IPS-20b (cell line): ENCODE results near the gene DACT3.
A peak's percentile ranks its signal among the peaks of the same experiment; 100 is the strongest.

Experiments used
- H3K27ac ChIP-seq: one replicate; pipeline ENCODE4 v1.5.1; 2013; ENCODE audit warnings: low read length
- H3K27me3 ChIP-seq: 2 replicates; pipeline ENCODE4 v1.6.1; 2013; ENCODE audit warnings: mild to moderate bottlenecking, low read length, inconsistent platforms; ENCODE audit not compliant: insufficient read depth
- H3K36me3 ChIP-seq: 2 replicates; pipeline ENCODE4 v1.6.1; 2013; ENCODE audit warnings: low read depth, mild to moderate bottlenecking, inconsistent platforms, low read length, moderate library complexity; ENCODE audit not compliant: insufficient read depth
- H3K4me1 ChIP-seq: 2 replicates; pipeline ENCODE4 v1.6.1; 2013; ENCODE audit warnings: mild to moderate bottlenecking, control low read depth, inconsistent platforms, low read length, moderate library complexity; ENCODE audit not compliant: insufficient read depth
- H3K4me3 ChIP-seq: 2 replicates; pipeline ENCODE4 v1.5.1; 2013; ENCODE audit warnings: mild to moderate bottlenecking, low read length, inconsistent platforms
- H3K9ac ChIP-seq: 2 replicates; pipeline ENCODE4 v1.6.1; 2013; ENCODE audit warnings: low read depth, mild to moderate bottlenecking, inconsistent platforms, low read length, moderate library complexity
- H3K9me3 ChIP-seq: 2 replicates; pipeline ENCODE4 v1.6.1; 2013; ENCODE audit warnings: mild to moderate bottlenecking, low read depth, low read length, inconsistent platforms; ENCODE audit not compliant: insufficient read depth

Gene DACT3

GRCh38 chr19:46608178-46608577 lies 52.8 kb downstream of the DACT3 start:
- Histone ChIP-seq H3K4me1 (peaks cover 4% of the 10 kb centered on the region; the same call in 1 of the 2 replicates), H3K4me3 (no peak overlapping the region), H3K27me3 (no peaks in the 10 kb centered on the region), H3K36me3 (peaks cover 52% of the 10 kb centered on the region), H3K9ac (no peak overlapping the region), H3K27ac (no peak overlapping the region), H3K9me3 (no peaks in the 10 kb centered on the region)

GRCh38 chr19:46607448-46607841 lies 53.5 kb downstream of the DACT3 start:
- peaks cover 11% of the 10 kb centered on the region for H3K4me1 ChIP-seq
- peaks cover 58% of the 10 kb centered on the region for H3K36me3 ChIP-seq
- no peak overlapping the region for H3K27ac ChIP-seq
- no peaks in the 10 kb centered on the region for H3K27me3 ChIP-seq
- H3K9me3 ChIP-seq = no peaks in the 10 kb centered on the region
- no peak overlapping the region for H3K4me3 ChIP-seq
- H3K9ac ChIP-seq = no peak overlapping the region

- peaks cover 12% of the 10 kb centered on the region for H3K4me1 ChIP-seq
- no peak overlapping the region for H3K4me3 ChIP-seq
- no peaks in the 10 kb centered on the region for H3K27me3 ChIP-seq
- no peak overlapping the region for H3K27ac ChIP-seq
- H3K9ac ChIP-seq = no peak overlapping the region
- H3K9me3 ChIP-seq = no peaks in the 10 kb centered on the region
- H3K36me3 ChIP-seq = peaks cover 58% of the 10 kb centered on the region
Measured at GRCh38 chr19:46606681-46607447, 54.1 kb downstream of the DACT3 start.

GRCh38 chr19:46606019-46606418 lies 55.0 kb downstream of the DACT3 start:
- H3K36me3 ChIP-seq = peaks cover 58% of the 10 kb centered on the region
- no peak overlapping the region for H3K4me3 ChIP-seq
- H3K27me3 ChIP-seq = no peaks in the 10 kb centered on the region
- peaks cover 12% of the 10 kb centered on the region for H3K4me1 ChIP-seq
- no peaks in the 10 kb centered on the region for H3K9me3 ChIP-seq
- no peak overlapping the region for H3K9ac ChIP-seq
- no peak overlapping the region for H3K27ac ChIP-seq

GRCh38 chr19:46605356-46605821 lies 55.6 kb downstream of the DACT3 start:
- H3K27ac ChIP-seq = no peak overlapping the region
- no peak overlapping the region for H3K9ac ChIP-seq
- H3K27me3 ChIP-seq = no peaks in the 10 kb centered on the region
- no peak overlapping the region for H3K4me3 ChIP-seq
- peaks cover 12% of the 10 kb centered on the region for H3K4me1 ChIP-seq
- H3K9me3 ChIP-seq = no peaks in the 10 kb centered on the region
- H3K36me3 ChIP-seq = peaks cover 58% of the 10 kb centered on the region

- H3K9ac ChIP-seq = no peak overlapping the region
- H3K36me3 ChIP-seq = peaks cover 55% of the 10 kb centered on the region
- peaks cover 12% of the 10 kb centered on the region for H3K4me1 ChIP-seq
Measured at GRCh38 chr19:46604781-46605355, 56.1 kb downstream of the DACT3 start.

GRCh38 chr19:46603752-46604231 lies 57.2 kb downstream of the DACT3 start:
- Histone ChIP-seq H3K27me3 (no peaks in the 10 kb centered on the region), H3K9me3 (no peaks in the 10 kb centered on the region), H3K27ac (no peak overlapping the region), H3K4me3 (no peak overlapping the region), H3K4me1 (peaks cover 12% of the 10 kb centered on the region), H3K9ac (peak overlapping the region; percentile 97; the same call in 1 of the 2 replicates), H3K36me3 (peaks cover 44% of the 10 kb centered on the region)

More at GRCh38 chr19:46604781-46605355, 56.1 kb downstream of the DACT3 start:
- H3K9me3 ChIP-seq = no peaks in the 10 kb centered on the region
- H3K27ac ChIP-seq = no peak overlapping the region
- no peaks in the 10 kb centered on the region for H3K27me3 ChIP-seq
- no peak overlapping the region for H3K4me3 ChIP-seq

GRCh38 chr19:46603195-46603637 lies 57.8 kb downstream of the DACT3 start:
- H3K27ac ChIP-seq = no peak overlapping the region

GRCh38 chr19:46602392-46603194 lies 58.4 kb downstream of the DACT3 start:
- H3K27me3 ChIP-seq = no peaks in the 10 kb centered on the region
- H3K9me3 ChIP-seq = no peaks in the 10 kb centered on the region
- peak overlapping the region; percentile 97 for H3K9ac ChIP-seq
- peaks cover 32% of the 10 kb centered on the region for H3K36me3 ChIP-seq
- peak overlapping the region; percentile 99 for H3K4me3 ChIP-seq
- H3K4me1 ChIP-seq = peaks cover 12% of the 10 kb centered on the region
- H3K27ac ChIP-seq = no peak overlapping the region

More at GRCh38 chr19:46603195-46603637, 57.8 kb downstream of the DACT3 start:
- H3K9me3 ChIP-seq = no peaks in the 10 kb centered on the region
- peak overlapping the region; percentile 97; the same call in 1 of the 2 replicates for H3K9ac ChIP-seq
- no peaks in the 10 kb centered on the region for H3K27me3 ChIP-seq
- peaks cover 12% of the 10 kb centered on the region for H3K4me1 ChIP-seq
- H3K4me3 ChIP-seq = peak overlapping the region; percentile 99; the same call in 1 of the 2 replicates
- peaks cover 38% of the 10 kb centered on the region for H3K36me3 ChIP-seq

GRCh38 chr19:46601318-46602224 lies 59.4 kb downstream of the DACT3 start, which contains the start of gene CALM3:
CALM3 (plus strand) TSS chr19:46601330; CDS start chr19:46601435, 105 bp downstream.
- H3K27me3 ChIP-seq = no peaks in the 10 kb centered on the region
- peak within 1 kb of the TSS; percentile 99 for H3K9ac ChIP-seq
- peaks cover 22% of the 10 kb centered on the region for H3K36me3 ChIP-seq
- H3K4me1 ChIP-seq = peaks cover 12% of the 10 kb centered on the region
- H3K27ac ChIP-seq = peak within 1 kb of the TSS; percentile 96
- peak within 1 kb of the TSS; percentile 99 for H3K4me3 ChIP-seq
- H3K9me3 ChIP-seq = no peaks in the 10 kb centered on the region
